ENCODE results near the gene CALM3.

Gene CALM3

DNA sequence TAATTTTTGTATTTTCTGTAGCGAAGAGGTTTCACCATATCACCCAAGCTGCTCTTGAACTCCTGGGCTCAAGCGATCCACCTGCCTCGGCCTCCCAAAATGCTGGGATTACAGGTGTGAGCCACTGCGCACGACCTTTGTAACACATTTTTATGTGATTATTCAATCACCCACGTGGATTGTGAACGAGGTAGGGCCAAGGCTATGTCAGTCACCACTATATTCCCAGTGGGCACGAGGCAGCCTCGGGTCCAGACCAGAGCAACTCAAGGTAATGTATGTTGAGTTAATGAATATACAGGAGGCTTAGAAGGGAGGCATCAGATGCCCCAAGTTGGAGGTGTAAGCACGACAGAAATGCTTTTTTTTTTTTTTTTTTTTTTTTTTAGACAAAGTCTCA, 14.8 kb downstream of the CALM3 start:
- TF ChIP-seq HDGF (IDR thresholded peaks at IDR 0.05; ENCODE audit: borderline replicate concordance) (no peak), FOXK2 (IDR thresholded peaks at IDR 0.05) (no peak), SP1 (IDR thresholded peaks at IDR 0.05) (no peak)
- no peak for DNase-seq (ENCODE audit: extremely low spot score)
- ChIA-PET POLR2A (interaction anchor here (1.7 kb wide), 1 partner anchor 15 kb away, joined by 13 read pairs; the partner anchor contains the start of gene CALM3), CTCF (interaction anchor here (0.6 to 2.5 kb wide), 3 partner anchors 11 to 131 kb away, joined by 3 to 19 read pairs (median 5); partner anchors contain the start of gene DACT3)

GRCh38 chr19:46616631-46617322, 15.6 kb downstream of the CALM3 start:
- TF ChIP-seq ZNF384 (IDR thresholded peaks at IDR 0.05) (no peak), L3MBTL2 (conservative IDR thresholded peaks at IDR 0.05) (no peak), FOXA1 (IDR thresholded peaks at IDR 0.05) (no peak), FOXM1 (IDR thresholded peaks at IDR 0.05; ENCODE audit: borderline replicate concordance) (no peak), CTBP1 (IDR thresholded peaks at IDR 0.05; ENCODE audit: borderline replicate concordance) (no peak), SP1 (IDR thresholded peaks at IDR 0.05) (no peak), LEF1 (IDR thresholded peaks at IDR 0.05; ENCODE audit: borderline replicate concordance) (no peak), FOXK2 (IDR thresholded peaks at IDR 0.05) (no peak), ARNT (IDR thresholded peaks at IDR 0.05) (no peak), TARDBP (IDR thresholded peaks at IDR 0.05) (no peak), HDGF (IDR thresholded peaks at IDR 0.05; ENCODE audit: borderline replicate concordance) (no peak), SUZ12 (IDR thresholded peaks at IDR 0.05) (no peak), ELF4 (IDR thresholded peaks at IDR 0.05) (no peak)
- TF ChIP-seq, protein P1, sequence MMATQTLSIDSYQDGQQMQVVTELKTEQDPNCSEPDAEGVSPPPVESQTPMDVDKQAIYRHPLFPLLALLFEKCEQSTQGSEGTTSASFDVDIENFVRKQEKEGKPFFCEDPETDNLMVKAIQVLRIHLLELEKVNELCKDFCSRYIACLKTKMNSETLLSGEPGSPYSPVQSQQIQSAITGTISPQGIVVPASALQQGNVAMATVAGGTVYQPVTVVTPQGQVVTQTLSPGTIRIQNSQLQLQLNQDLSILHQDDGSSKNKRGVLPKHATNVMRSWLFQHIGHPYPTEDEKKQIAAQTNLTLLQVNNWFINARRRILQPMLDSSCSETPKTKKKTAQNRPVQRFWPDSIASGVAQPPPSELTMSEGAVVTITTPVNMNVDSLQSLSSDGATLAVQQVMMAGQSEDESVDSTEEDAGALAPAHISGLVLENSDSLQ (IDR thresholded peaks at IDR 0.05), result no peak
- CTCF ChIA-PET, result interaction anchor here (1.2 to 2.7 kb wide), 3 partner anchors 9 to 46 kb away, joined by 3 to 38 read pairs (median 6); partner anchors contain the start of gene DACT3
- peak; percentile 74 for DNase-seq (ENCODE audit: extremely low spot score)
- POLR2A ChIA-PET, result interaction anchor here (1.1 to 1.7 kb wide), 2 partner anchors 15 to 45 kb away, joined by 6 to 13 read pairs; partner anchors contain the start of gene CALM3

- POLR2A ChIA-PET, result interaction anchor here (1.1 to 1.7 kb wide), 2 partner anchors 16 to 44 kb away, joined by 6 to 13 read pairs; partner anchors contain the start of gene CALM3
- DNase-seq (ENCODE audit: extremely low spot score), result no peak
- CTCF ChIA-PET, result interaction anchor here (1.2 to 2.7 kb wide), 3 partner anchors 9 to 45 kb away, joined by 3 to 38 read pairs (median 6); partner anchors contain the start of gene DACT3
- no peak for TF ChIP-seq FOXA1 (IDR thresholded peaks at IDR 0.05)
- TF ChIP-seq ARNT (IDR thresholded peaks at IDR 0.05), result no peak
- no peak for TF ChIP-seq FOXK2 (IDR thresholded peaks at IDR 0.05)
- TF ChIP-seq ZNF384 (IDR thresholded peaks at IDR 0.05), result no peak
- no peak for TF ChIP-seq TARDBP (IDR thresholded peaks at IDR 0.05)
- TF ChIP-seq ELF4 (IDR thresholded peaks at IDR 0.05), result no peak
- TF ChIP-seq NFRKB (IDR thresholded peaks at IDR 0.05), result no peak
- no peak for TF ChIP-seq LEF1 (IDR thresholded peaks at IDR 0.05; ENCODE audit: borderline replicate concordance)
- TF ChIP-seq CTBP1 (IDR thresholded peaks at IDR 0.05; ENCODE audit: borderline replicate concordance), result no peak
- TF ChIP-seq, protein P1 (IDR thresholded peaks at IDR 0.05), result no peak
- TF ChIP-seq BHLHE40 (IDR thresholded peaks at IDR 0.05; ENCODE audit: borderline replicate concordance), result no peak
- no peak for TF ChIP-seq SP1 (IDR thresholded peaks at IDR 0.05)
- TF ChIP-seq HDGF (IDR thresholded peaks at IDR 0.05; ENCODE audit: borderline replicate concordance), result no peak
- TF ChIP-seq SUZ12 (IDR thresholded peaks at IDR 0.05), result no peak
- no peak for TF ChIP-seq FOXM1 (IDR thresholded peaks at IDR 0.05; ENCODE audit: borderline replicate concordance)
- TF ChIP-seq L3MBTL2 (conservative IDR thresholded peaks at IDR 0.05), result no peak
Observed at GRCh38 chr19:46617601-46618000, 16.5 kb downstream of the CALM3 start.

DNA sequence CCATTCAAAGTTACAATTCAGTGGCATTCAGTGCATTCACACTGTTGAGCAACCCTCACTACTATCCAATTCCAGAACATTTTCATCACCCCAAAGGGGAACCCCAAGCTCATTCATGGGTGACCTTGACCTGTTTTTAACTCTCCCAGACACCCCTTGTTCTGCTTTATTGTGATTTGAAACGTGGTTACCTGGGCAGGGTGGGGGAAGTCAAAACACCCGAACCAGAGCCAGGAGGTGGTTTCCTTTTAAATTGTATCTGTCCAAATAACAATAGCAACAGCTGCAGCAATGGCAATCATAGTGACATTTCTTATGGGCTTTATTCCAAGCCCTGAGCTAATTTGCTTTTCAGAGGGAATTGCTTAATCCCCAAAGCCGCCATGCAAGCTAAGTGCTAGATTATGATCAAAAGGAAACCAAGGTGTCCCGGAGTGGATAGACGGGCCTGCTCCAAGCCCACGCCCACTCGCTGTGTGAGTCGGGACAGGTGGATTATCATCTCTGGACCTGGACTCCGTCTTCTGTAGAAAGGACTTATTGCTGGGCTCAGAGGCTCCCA, 17.6 kb downstream of the CALM3 start:
- no peak for TF ChIP-seq CTBP1 (IDR thresholded peaks at IDR 0.05; ENCODE audit: borderline replicate concordance)
- TF ChIP-seq HDGF (IDR thresholded peaks at IDR 0.05; ENCODE audit: borderline replicate concordance), result no peak
- TF ChIP-seq FOXA1 (IDR thresholded peaks at IDR 0.05), result no peak
- no peak for TF ChIP-seq L3MBTL2 (conservative IDR thresholded peaks at IDR 0.05)
- no peak for TF ChIP-seq SP1 (IDR thresholded peaks at IDR 0.05)
- no peak for TF ChIP-seq FOXM1 (IDR thresholded peaks at IDR 0.05; ENCODE audit: borderline replicate concordance)
- no peak for TF ChIP-seq FOXK2 (IDR thresholded peaks at IDR 0.05)
- TF ChIP-seq NFRKB (IDR thresholded peaks at IDR 0.05), result no peak
- TF ChIP-seq LEF1 (IDR thresholded peaks at IDR 0.05; ENCODE audit: borderline replicate concordance), result no peak
- TF ChIP-seq SUZ12 (IDR thresholded peaks at IDR 0.05), result no peak
- TF ChIP-seq ZNF384 (IDR thresholded peaks at IDR 0.05), result no peak
- no peak for TF ChIP-seq TARDBP (IDR thresholded peaks at IDR 0.05)
- no peak for TF ChIP-seq BHLHE40 (IDR thresholded peaks at IDR 0.05; ENCODE audit: borderline replicate concordance)
- TF ChIP-seq ELF4 (IDR thresholded peaks at IDR 0.05), result no peak
- CTCF ChIA-PET, result interaction anchor here (2.7 kb wide), 1 partner anchor 44 kb away, joined by 38 read pairs; the partner anchor contains the start of gene DACT3
- POLR2A ChIA-PET, result no interaction called here
- no peak for DNase-seq (ENCODE audit: extremely low spot score)

- DNase-seq (ENCODE audit: extremely low spot score), result no peak
- CTCF ChIA-PET, result interaction anchor here (1.1 kb wide), 1 partner anchor 42 kb away, joined by 4 read pairs; no protein-coding TSS in a partner anchor
- TF ChIP-seq, protein P1 (IDR thresholded peaks at IDR 0.05), result no peak
- TF ChIP-seq FOXA1 (IDR thresholded peaks at IDR 0.05) (no peak), TARDBP (IDR thresholded peaks at IDR 0.05) (no peak), L3MBTL2 (conservative IDR thresholded peaks at IDR 0.05) (no peak), SP1 (IDR thresholded peaks at IDR 0.05) (no peak), HDGF (IDR thresholded peaks at IDR 0.05; ENCODE audit: borderline replicate concordance) (no peak), BHLHE40 (IDR thresholded peaks at IDR 0.05; ENCODE audit: borderline replicate concordance) (no peak), FOXM1 (IDR thresholded peaks at IDR 0.05; ENCODE audit: borderline replicate concordance) (no peak), ZNF384 (IDR thresholded peaks at IDR 0.05) (no peak), LEF1 (IDR thresholded peaks at IDR 0.05; ENCODE audit: borderline replicate concordance) (no peak), NFRKB (IDR thresholded peaks at IDR 0.05) (no peak), SUZ12 (IDR thresholded peaks at IDR 0.05) (no peak), ELF4 (IDR thresholded peaks at IDR 0.05) (no peak), FOXK2 (IDR thresholded peaks at IDR 0.05) (no peak), CTBP1 (IDR thresholded peaks at IDR 0.05; ENCODE audit: borderline replicate concordance) (no peak), ARNT (IDR thresholded peaks at IDR 0.05) (no peak)
- POLR2A ChIA-PET, result no interaction called here
Observed at GRCh38 chr19:46620267-46620666, 19.1 kb downstream of the CALM3 start.

Data from HEK293T (cell line).